ENCODE data around the gene NKD2.

NKD2 gene

GRCh38 chr5:1045960-1046560, 37.5 kb downstream of the NKD2 start:
- no peak overlapping the region for H3K4me3 ChIP-seq (ENCODE audit: low read depth, low read length)
- TF ChIP-seq CTCF (IDR thresholded peaks at IDR 0.05; ENCODE audit: borderline replicate concordance, insufficient read depth, low read depth, low read length), result no peak

GRCh38 chr5:1047332-1047965, 38.8 kb downstream of the NKD2 start:
- TF ChIP-seq CTCF (IDR thresholded peaks at IDR 0.05; ENCODE audit: borderline replicate concordance, insufficient read depth, low read depth, low read length), result no peak
- H3K4me3 ChIP-seq (ENCODE audit: low read depth, low read length), result no peak overlapping the region

GRCh38 chr5:1048162-1048721, 39.6 kb downstream of the NKD2 start:
- no peak overlapping the region for H3K4me3 ChIP-seq (ENCODE audit: low read depth, low read length)
- TF ChIP-seq CTCF (IDR thresholded peaks at IDR 0.05; ENCODE audit: borderline replicate concordance, insufficient read depth, low read depth, low read length), result no peak

GRCh38 chr5:1048861-1049838, 40.5 kb downstream of the NKD2 start:
- TF ChIP-seq CTCF (IDR thresholded peaks at IDR 0.05; ENCODE audit: borderline replicate concordance, insufficient read depth, low read depth, low read length), result no peak
- no peak overlapping the region for H3K4me3 ChIP-seq (ENCODE audit: low read depth, low read length)

- TF ChIP-seq CTCF (IDR thresholded peaks at IDR 0.05; ENCODE audit: borderline replicate concordance, insufficient read depth, low read depth, low read length), result no peak
- no peak overlapping the region for H3K4me3 ChIP-seq (ENCODE audit: low read depth, low read length)
Observed at GRCh38 chr5:1050423-1051365, 42.1 kb downstream of the NKD2 start.

- H3K4me3 ChIP-seq (ENCODE audit: low read depth, low read length), result no peak overlapping the region
- TF ChIP-seq CTCF (IDR thresholded peaks at IDR 0.05; ENCODE audit: borderline replicate concordance, insufficient read depth, low read depth, low read length), result no peak
Observed at GRCh38 chr5:1051366-1051720, 42.7 kb downstream of the NKD2 start.

Data from GM12875 (cell line).